22Rv1 (cell line): ENCODE data around the gene TBX2.

Experiments used
- H3K27ac ChIP-seq: fragments of 450-650 bp; 2 replicates; pipeline ENCODE4 v1.5.1; 2017
- CTCF ChIP-seq: fragments of 450-650 bp; IDR thresholded peaks from 2 replicates; pipeline ENCODE4 v1.5.1; 2017; ENCODE audit warnings: mild to moderate bottlenecking
- ZFX ChIP-seq: fragments of 450-650 bp; IDR thresholded peaks from 2 replicates; pipeline ENCODE4 v1.6.1; 2017; ENCODE audit warnings: antibody characterized with exemption, borderline replicate concordance

TBX2 gene

DNA sequence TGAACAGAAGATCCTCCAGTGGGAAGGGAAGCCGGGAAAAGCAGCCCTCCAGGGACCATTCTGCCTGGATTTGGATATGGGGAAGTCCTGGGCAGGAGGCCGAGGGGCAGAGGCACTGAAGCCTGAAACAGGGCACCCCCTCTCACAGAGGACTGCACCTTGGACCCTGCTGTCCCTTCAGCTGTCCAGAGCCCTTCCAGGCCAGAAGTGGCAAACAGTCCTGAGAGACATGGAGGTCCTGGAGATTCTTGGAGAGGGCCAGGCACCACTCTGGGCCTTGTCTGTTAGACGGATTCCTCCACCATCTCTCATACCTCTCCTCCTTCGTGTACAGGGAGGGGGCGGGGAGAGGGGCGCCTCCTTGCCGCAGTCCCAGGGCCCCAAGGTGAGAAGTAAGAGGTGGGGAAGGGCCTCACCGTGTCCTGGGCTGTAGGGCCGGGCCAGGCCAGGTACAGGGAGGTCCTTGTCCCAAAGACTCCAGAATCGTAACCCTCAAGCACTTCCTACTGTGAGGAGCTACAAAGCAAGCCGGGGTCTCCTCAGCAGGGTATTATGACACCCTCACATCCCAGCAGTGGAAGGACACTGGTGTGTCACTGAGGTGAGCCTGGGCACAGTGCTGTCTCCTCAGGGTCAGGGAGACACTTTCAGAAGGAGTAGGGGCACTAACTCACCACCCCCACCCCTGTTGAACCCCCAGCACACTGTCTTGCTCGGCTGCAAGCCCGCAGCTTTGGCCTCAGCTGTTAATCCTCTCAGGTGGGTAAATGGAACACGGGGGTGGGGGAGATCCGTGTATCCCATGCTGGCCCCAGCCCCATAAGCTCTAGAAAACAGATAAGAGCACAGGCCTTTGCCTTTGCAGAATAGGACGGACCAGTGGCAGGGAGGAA lies 16.6 kb upstream of the TBX2 start:
- H3K27ac ChIP-seq, result no peak overlapping the region
- no peak for TF ChIP-seq CTCF
- no peak for TF ChIP-seq ZFX

- no peak overlapping the region for H3K27ac ChIP-seq
- no peak for TF ChIP-seq CTCF
- no peak for TF ChIP-seq ZFX
Observed at GRCh38 chr17:61383689-61384201, 15.9 kb upstream of the TBX2 start.

DNA sequence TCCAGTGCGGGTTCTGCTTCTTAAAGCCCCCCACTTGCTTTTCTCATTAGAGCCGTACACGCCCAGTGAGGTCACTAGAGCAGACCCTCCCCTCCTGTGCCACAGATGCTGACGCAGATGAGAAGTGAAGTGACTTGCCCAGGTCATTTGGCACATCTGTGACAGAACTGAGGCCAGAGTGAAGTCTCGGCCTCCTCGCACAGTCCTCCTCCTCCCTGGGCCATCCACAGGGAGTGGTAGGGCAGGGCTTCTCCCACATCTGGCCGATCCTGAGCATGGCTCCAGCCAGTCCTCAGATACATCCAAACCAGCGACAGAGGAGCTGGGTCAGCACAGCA lies 15.3 kb upstream of the TBX2 start:
- TF ChIP-seq CTCF (no peak), ZFX (no peak)
- H3K27ac ChIP-seq, result no peak overlapping the region

DNA sequence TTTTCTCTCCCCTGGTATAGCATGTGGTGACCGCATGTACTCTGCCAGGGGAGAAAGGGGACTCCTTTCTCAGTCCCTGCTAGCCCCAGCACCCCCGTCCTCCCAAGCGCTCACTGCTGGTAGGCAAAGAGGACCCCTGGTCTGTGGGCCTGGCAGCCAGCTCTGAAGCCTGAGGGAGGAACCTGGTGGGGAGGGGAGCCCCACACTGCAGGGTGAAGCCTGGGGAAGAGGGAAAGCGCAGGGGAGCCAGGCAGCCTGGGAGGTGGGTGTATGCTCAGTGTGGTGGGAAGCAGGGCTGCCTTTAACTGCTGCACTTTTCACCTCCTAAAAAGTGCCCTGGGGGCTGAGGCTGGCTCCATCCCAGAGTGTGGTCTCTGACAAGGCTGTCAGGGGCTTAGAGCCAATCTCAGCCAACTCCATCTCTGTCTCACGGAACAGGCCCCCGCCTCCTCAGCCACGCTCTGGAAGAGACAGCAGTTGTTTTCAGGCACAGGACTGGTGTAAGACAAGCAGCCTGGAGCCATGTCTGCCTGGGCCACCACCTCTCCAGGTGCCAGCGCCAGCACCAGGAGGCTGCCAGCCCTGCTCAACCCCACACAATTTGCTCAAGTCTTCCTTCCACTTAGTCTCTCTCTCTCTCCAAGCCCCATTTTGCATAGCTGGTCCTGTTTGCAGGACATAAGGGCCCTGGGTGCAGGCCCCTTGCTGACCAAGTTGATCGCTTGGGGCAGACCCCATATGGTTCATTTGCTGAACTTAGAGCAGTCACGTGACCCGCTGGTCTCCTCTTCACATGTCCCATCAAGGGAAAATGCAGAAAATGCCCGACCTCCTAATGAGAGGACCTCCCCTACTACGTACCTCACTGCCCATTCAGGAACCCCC lies 14.7 kb upstream of the TBX2 start:
- no peak overlapping the region for H3K27ac ChIP-seq
- TF ChIP-seq ZFX (no peak), CTCF (no peak)

DNA sequence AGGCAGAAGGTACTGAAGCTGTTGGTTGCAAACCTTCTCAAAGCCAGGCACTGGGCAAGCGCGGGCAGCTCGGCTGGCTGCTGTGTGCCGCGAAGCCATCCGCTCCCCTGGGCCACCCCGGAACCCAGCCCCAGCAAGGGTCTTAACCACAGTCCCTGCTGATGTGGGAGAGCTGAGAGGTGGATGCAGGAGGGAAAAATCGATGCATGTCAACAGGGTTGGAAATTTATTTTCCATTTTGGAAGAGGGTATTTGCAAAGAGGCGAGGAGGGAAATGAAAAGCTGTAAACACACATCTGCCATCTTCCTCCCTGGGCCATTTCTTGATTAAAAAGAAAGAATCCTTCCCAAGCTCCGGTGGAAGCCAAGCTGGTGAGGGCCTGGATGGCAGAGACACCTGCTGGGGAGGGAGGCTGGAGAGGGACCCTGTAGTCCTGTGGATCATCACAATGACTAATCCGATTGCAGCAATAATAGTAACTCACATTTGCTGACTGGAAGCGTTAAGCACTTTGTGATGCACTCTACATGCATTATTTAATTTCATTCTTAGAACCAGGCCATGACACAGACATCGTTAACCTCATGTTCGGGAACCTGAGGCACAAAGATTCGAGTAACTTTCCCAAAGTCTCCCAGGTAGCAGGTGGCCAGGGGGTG lies 13.9 kb upstream of the TBX2 start:
- TF ChIP-seq CTCF (no peak), ZFX (no peak)
- H3K27ac ChIP-seq, result no peak overlapping the region

- TF ChIP-seq ZFX (no peak), CTCF (no peak)
Observed at GRCh38 chr17:61386251-61386650, 13.4 kb upstream of the TBX2 start.

GRCh38 chr17:61387011-61387410 lies 12.6 kb upstream of the TBX2 start:
- TF ChIP-seq ZFX (no peak), CTCF (no peak)
- no peak overlapping the region for H3K27ac ChIP-seq

More at GRCh38 chr17:61386251-61386650, 13.4 kb upstream of the TBX2 start:
- H3K27ac ChIP-seq, result no peak overlapping the region
